Upper lobe of right lung (tissue), 1 donor: ENCODE measurements around the gene WWOX. TPM values are rescaled to one million over a fixed set of nuclear protein-coding genes. Genes with fewer than 3 reads are reported as not detected.
A peak's percentile ranks its signal among the peaks of the same experiment; 100 is the strongest.

Experiments
- ATAC-seq: fragments of 200-7000 bp; cut with Tn5 transposase; one replicate; pipeline ENCODE4 v1.9.1; 2020; ENCODE audit warnings: mild to moderate bottlenecking, moderate library complexity
- DNase-seq: peaks from one replicate; pipeline ENCODE4 v3.0.0-alpha.2; 2020
- H3K27ac ChIP-seq: fragments of 200-600 bp; one replicate; pipeline ENCODE4 v1.8.0; 2022
- H3K27me3 ChIP-seq: fragments of 200-600 bp; one replicate; pipeline ENCODE4 v1.8.0; 2022; ENCODE audit warnings: mild to moderate bottlenecking
- H3K36me3 ChIP-seq: fragments of 200-600 bp; one replicate; pipeline ENCODE4 v1.8.0; 2022
- H3K4me1 ChIP-seq: fragments of 200-600 bp; one replicate; pipeline ENCODE4 v1.8.0; 2022
- H3K4me3 ChIP-seq: fragments of 200-600 bp; one replicate; pipeline ENCODE4 v1.8.0; 2022; ENCODE audit warnings: mild to moderate bottlenecking
- H3K9me3 ChIP-seq: fragments of 200-600 bp; one replicate; pipeline ENCODE4 v1.8.0; 2022
- CTCF ChIP-seq: fragments of 200-600 bp; IDR thresholded peaks from one replicate; pipeline ENCODE4 v1.8.0; 2022; ENCODE audit warnings: antibody characterized with exemption
- intact Hi-C: fragments of 100-400 bp; cut with DNase I; formaldehyde crosslinking; loops from one replicate; pipeline ENCODE4 v1.11.0; 2022
- total RNA-seq: library from RNA; stranded (reverse); fragmentation: NEBNext Ultra II Directional; extraction: Animal tissue kit (Norgen Biotek cat#: 25700); gene quantifications from one replicate; pipeline ENCODE4 v1.2.1, GENCODE V29; 2021
- donor health status: DM: no; HTN: yes; CAD: no; lungs with severe emphysema.

The WWOX gene
- total RNA-seq, 1 donor from 2014 or later: 17.0 TPM

GRCh38 chr16:78465730-78466129, 366.3 kb downstream of the WWOX start:
- Histone ChIP-seq H3K9me3 (no peaks in the 10 kb centered on the region), H3K27me3 (no peaks in the 10 kb centered on the region), H3K4me3 (no peak overlapping the region), H3K36me3 (no peaks in the 10 kb centered on the region), H3K27ac (no peak overlapping the region), H3K4me1 (no peaks in the 10 kb centered on the region)
- ATAC-seq (no peak), DNase-seq (no peak)
- intact Hi-C loops: no loop called here
- no peak for TF ChIP-seq CTCF

GRCh38 chr16:78469787-78470186, 370.3 kb downstream of the WWOX start:
- ATAC-seq (no peak), DNase-seq (no peak)
- H3K4me1 ChIP-seq: no peaks in the 10 kb centered on the region
- no peak for TF ChIP-seq CTCF
- H3K27me3 ChIP-seq: no peaks in the 10 kb centered on the region
- no peak overlapping the region for H3K4me3 ChIP-seq
- intact Hi-C loops: no loop called here
- H3K27ac ChIP-seq: no peak overlapping the region
- no peaks in the 10 kb centered on the region for H3K36me3 ChIP-seq
- no peaks in the 10 kb centered on the region for H3K9me3 ChIP-seq

GRCh38 chr16:78473031-78473699, 373.7 kb downstream of the WWOX start:
- Histone ChIP-seq H3K4me1 (no peaks in the 10 kb centered on the region), H3K36me3 (no peaks in the 10 kb centered on the region), H3K27ac (no peak overlapping the region), H3K27me3 (no peaks in the 10 kb centered on the region), H3K4me3 (no peak overlapping the region), H3K9me3 (no peaks in the 10 kb centered on the region)
- peak; percentile 73 for ATAC-seq
- intact Hi-C loops: no loop called here
- no peak for DNase-seq
- no peak for TF ChIP-seq CTCF

GRCh38 chr16:78474762-78475161, 375.3 kb downstream of the WWOX start:
- intact Hi-C loops: no loop called here
- DNase-seq (no peak), ATAC-seq (no peak)
- no peak for TF ChIP-seq CTCF
- Histone ChIP-seq H3K4me1 (no peaks in the 10 kb centered on the region), H3K36me3 (no peaks in the 10 kb centered on the region), H3K4me3 (no peak overlapping the region), H3K9me3 (no peaks in the 10 kb centered on the region), H3K27ac (no peak overlapping the region), H3K27me3 (no peaks in the 10 kb centered on the region)

DNA sequence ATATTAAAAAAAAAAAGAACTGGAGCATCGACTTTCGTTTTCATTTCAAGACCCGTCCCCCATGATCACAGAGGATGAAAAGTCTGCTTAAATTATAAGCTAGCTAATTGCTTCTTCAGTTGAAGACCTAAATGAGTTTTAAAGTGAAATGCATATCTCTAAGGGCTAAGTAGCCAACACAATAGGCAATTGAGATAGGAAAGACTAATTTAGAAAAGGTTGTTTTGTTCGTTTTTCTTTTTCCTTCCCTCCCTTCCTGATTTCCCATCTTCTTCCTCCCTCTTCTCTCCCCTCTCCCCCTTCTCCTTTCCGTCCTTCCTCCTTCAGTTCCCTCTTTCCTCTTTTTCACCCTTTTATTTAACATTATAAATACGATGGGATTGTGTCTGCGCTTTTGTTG, 377.2 kb downstream of the WWOX start:
- intact Hi-C loops: no loop called here
- DNase-seq (no peak), ATAC-seq (no peak)
- Histone ChIP-seq H3K27me3 (no peaks in the 10 kb centered on the region), H3K36me3 (no peaks in the 10 kb centered on the region), H3K9me3 (no peaks in the 10 kb centered on the region), H3K4me1 (no peaks in the 10 kb centered on the region), H3K4me3 (no peak overlapping the region), H3K27ac (no peak overlapping the region)
- no peak for TF ChIP-seq CTCF
